Trophoblast cell (in vitro differentiated cells and primary cell): ENCODE data around the gene TNS4.
A peak's percentile ranks its signal among the peaks of the same experiment; 100 is the strongest.

Source experiments
- DNase-seq, 2 donors: peaks; one replicate each; pipeline ENCODE4 v3.0.0-alpha.2; 2016
- H2AFZ ChIP-seq: 2 replicates; pipeline ENCODE4 v1.6.1; 2013; ENCODE audit warnings: low read length, moderate library complexity, mild to moderate bottlenecking; ENCODE audit not compliant: insufficient read depth, poor library complexity
- H2AK5ac ChIP-seq: 2 replicates; pipeline ENCODE4 v1.6.1; 2013; ENCODE audit warnings: mild to moderate bottlenecking, low read length
- H2BK120ac ChIP-seq: 2 replicates; pipeline ENCODE4 v1.6.1; 2013; ENCODE audit warnings: low read length, mild to moderate bottlenecking, moderate library complexity; ENCODE audit not compliant: insufficient read depth, poor library complexity
- H2BK12ac ChIP-seq: 2 replicates; pipeline ENCODE4 v1.6.1; 2013; ENCODE audit warnings: mild to moderate bottlenecking, low read length, moderate library complexity
- H2BK5ac ChIP-seq: 2 replicates; pipeline ENCODE4 v1.6.1; 2013; ENCODE audit warnings: low read length, low read depth, moderate library complexity, mild to moderate bottlenecking; ENCODE audit not compliant: poor library complexity
- H3K14ac ChIP-seq: 2 replicates; pipeline ENCODE4 v1.6.1; 2013; ENCODE audit warnings: mild to moderate bottlenecking, low read length
- H3K18ac ChIP-seq: 2 replicates; pipeline ENCODE4 v1.6.1; 2013; ENCODE audit warnings: mild to moderate bottlenecking, low read length
- H3K23ac ChIP-seq: 2 replicates; pipeline ENCODE4 v1.6.1; 2013; ENCODE audit warnings: low read length
- H3K27ac ChIP-seq: 2 replicates; pipeline ENCODE4 v1.5.1; 2013; ENCODE audit warnings: low read depth, mild to moderate bottlenecking, inconsistent platforms, low read length, moderate library complexity
- H3K27me3 ChIP-seq: 2 replicates; pipeline ENCODE4 v1.6.1; 2013; ENCODE audit warnings: inconsistent platforms, mild to moderate bottlenecking, low read length, moderate library complexity; ENCODE audit not compliant: insufficient read depth
- H3K36me3 ChIP-seq, 2 experiments: 1 replicate in 1 of 2; 2 replicates in 1 of 2; pipeline ENCODE4 v1.6.1; 2013; ENCODE audit warnings: low read length in 2 of 2, mild to moderate bottlenecking in 2 of 2, moderate library complexity in 1 of 2; ENCODE audit not compliant: insufficient read depth in 2 of 2, control insufficient read depth in 1 of 2
- H3K4ac ChIP-seq: 2 replicates; pipeline ENCODE4 v1.6.1; 2013; ENCODE audit warnings: low read depth, mild to moderate bottlenecking, low read length, moderate library complexity
- H3K4me1 ChIP-seq, 2 experiments: 1 replicate in 1 of 2; 2 replicates in 1 of 2; pipeline ENCODE4 v1.6.1; 2013; ENCODE audit warnings: low read length in 2 of 2, mild to moderate bottlenecking in 2 of 2, moderate library complexity in 1 of 2; ENCODE audit not compliant: insufficient read depth in 2 of 2, control insufficient read depth in 1 of 2
- H3K4me2 ChIP-seq: 2 replicates; pipeline ENCODE4 v1.6.1; 2013; ENCODE audit warnings: inconsistent platforms, mild to moderate bottlenecking, low read length, moderate library complexity
- H3K4me3 ChIP-seq: 2 replicates; pipeline ENCODE4 v1.5.1; 2013; ENCODE audit warnings: mild to moderate bottlenecking, low read depth, low read length, inconsistent platforms
- H3K79me1 ChIP-seq: one replicate; pipeline ENCODE4 v1.6.1; 2013; ENCODE audit warnings: low read length
- H3K79me2 ChIP-seq: 2 replicates; pipeline ENCODE4 v1.6.1; 2013; ENCODE audit warnings: low read length, mild to moderate bottlenecking; ENCODE audit not compliant: control insufficient read depth, insufficient read depth, poor library complexity
- H3K9ac ChIP-seq: 2 replicates; pipeline ENCODE4 v1.6.1; 2013; ENCODE audit warnings: mild to moderate bottlenecking, low read length
- H3K9me3 ChIP-seq: 2 replicates; pipeline ENCODE4 v1.6.1; 2013; ENCODE audit warnings: low read depth, mild to moderate bottlenecking, control low read depth, inconsistent platforms, low read length; ENCODE audit not compliant: insufficient read depth
- H4K12ac ChIP-seq: 2 replicates; pipeline ENCODE4 v1.6.1; 2013; ENCODE audit warnings: low read depth, mild to moderate bottlenecking, low read length, moderate library complexity
- H4K8ac ChIP-seq: 2 replicates; pipeline ENCODE4 v1.6.1; 2013; ENCODE audit warnings: low read depth, mild to moderate bottlenecking, low read length, moderate library complexity
- H4K91ac ChIP-seq: one replicate; pipeline ENCODE4 v1.6.1; 2013; ENCODE audit warnings: low read depth, mild to moderate bottlenecking, low read length, moderate library complexity
- WGBS: extraction: QIAGEN DNeasy Blood & Tissue Kit; methylation state at CpG from one replicate; pipeline ENCODE4 v1.1.7; 2013; ENCODE audit warnings: missing lambda C conversion rate; ENCODE audit not compliant: insufficient read length, insufficient coverage; ENCODE audit errors: extremely low coverage; 5-methylcytosine and 5-hydroxymethylcytosine counted together

The TNS4 gene

GRCh38 chr17:40451420-40451819, 50.0 kb downstream of the TNS4 start:
- H2BK12ac ChIP-seq = no peak overlapping the region
- H3K9me3 ChIP-seq = peaks cover 4% of the 10 kb centered on the region
- no peak overlapping the region for H2AFZ ChIP-seq
- H3K79me2 ChIP-seq = no peaks in the 10 kb centered on the region
- no peak overlapping the region for H3K4me2 ChIP-seq
- no peak overlapping the region for H3K4me3 ChIP-seq
- H3K27ac ChIP-seq = no peak overlapping the region
- no peak overlapping the region for H2AK5ac ChIP-seq
- peaks cover 18 to 19% of the 10 kb centered on the region in 2 experiments for H3K36me3 ChIP-seq
- H3K14ac ChIP-seq = no peak overlapping the region
- H4K12ac ChIP-seq = no peak overlapping the region
- no peak overlapping the region for H4K8ac ChIP-seq
- H3K23ac ChIP-seq = no peak overlapping the region
- no CpG with 5 or more reads among the region's 6 CpGs for WGBS
- H4K91ac ChIP-seq = no peak overlapping the region
- H3K9ac ChIP-seq = no peak overlapping the region
- DNase-seq = no peak
- H2BK120ac ChIP-seq = no peak overlapping the region
- H3K79me1 ChIP-seq = no peaks in the 10 kb centered on the region
- H3K4me1 ChIP-seq = no peaks in the 10 kb centered on the region
- no peak overlapping the region for H2BK5ac ChIP-seq
- no peak overlapping the region for H3K4ac ChIP-seq
- no peak overlapping the region for H3K18ac ChIP-seq
- no peaks in the 10 kb centered on the region for H3K27me3 ChIP-seq

DNA sequence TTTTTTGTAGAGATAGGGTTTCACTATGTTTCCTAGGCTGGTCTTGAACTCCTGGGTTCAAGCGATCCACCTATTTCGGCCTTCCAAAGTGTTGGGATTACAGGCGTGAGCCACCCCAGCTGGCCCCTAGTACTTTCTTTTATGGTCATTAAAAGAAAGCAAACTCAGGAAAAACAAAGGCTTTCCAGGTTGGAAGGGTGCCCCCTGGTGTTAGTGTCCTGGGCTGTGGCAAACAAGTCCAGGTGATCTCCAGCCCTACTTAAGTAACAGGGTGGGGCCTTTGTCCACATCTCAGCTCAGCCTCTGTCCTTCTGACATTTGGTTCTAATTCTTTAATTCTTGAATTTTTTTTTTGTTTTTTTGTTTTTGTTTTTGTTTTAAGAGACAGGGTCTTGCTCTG, 51.2 kb downstream of the TNS4 start:
- H3K23ac ChIP-seq = no peak overlapping the region
- no peaks in the 10 kb centered on the region for H3K79me1 ChIP-seq
- H4K12ac ChIP-seq = no peak overlapping the region
- H3K14ac ChIP-seq = no peak overlapping the region
- H4K8ac ChIP-seq = no peak overlapping the region
- H3K18ac ChIP-seq = no peak overlapping the region
- no peak overlapping the region for H3K27ac ChIP-seq
- H3K79me2 ChIP-seq = no peaks in the 10 kb centered on the region
- H3K4me3 ChIP-seq = no peak overlapping the region
- no peak overlapping the region for H3K4me2 ChIP-seq
- peaks cover 2% of the 10 kb centered on the region for H3K9me3 ChIP-seq
- H2AFZ ChIP-seq = no peak overlapping the region
- no peaks in the 10 kb centered on the region for H3K27me3 ChIP-seq
- no peak overlapping the region for H3K9ac ChIP-seq
- peak; percentile 56 to 74 for DNase-seq
- H4K91ac ChIP-seq = no peak overlapping the region
- no peak overlapping the region for H2BK12ac ChIP-seq
- peaks cover 0 to 6% of the 10 kb centered on the region in 2 experiments for H3K4me1 ChIP-seq
- no CpG with 5 or more reads among the region's 3 CpGs for WGBS
- H3K4ac ChIP-seq = no peak overlapping the region
- peaks cover 14 to 16% of the 10 kb centered on the region in 2 experiments for H3K36me3 ChIP-seq
- H2BK120ac ChIP-seq = no peak overlapping the region
- no peak overlapping the region for H2BK5ac ChIP-seq
- no peak overlapping the region for H2AK5ac ChIP-seq

GRCh38 chr17:40448639-40449261, 52.7 kb downstream of the TNS4 start:
- Histone ChIP-seq H3K4me2 (no peak overlapping the region), H3K18ac (no peak overlapping the region), H2AK5ac (no peak overlapping the region), H3K27ac (no peak overlapping the region), H3K23ac (no peak overlapping the region), H4K8ac (no peak overlapping the region), H3K9me3 (peaks cover 2% of the 10 kb centered on the region), H3K14ac (no peak overlapping the region), H2BK12ac (no peak overlapping the region), H4K91ac (no peak overlapping the region), H3K4me1 (peaks cover 5 to 11% of the 10 kb centered on the region in 2 experiments), H3K4ac (no peak overlapping the region), H3K27me3 (no peaks in the 10 kb centered on the region), H2BK120ac (no peak overlapping the region), H3K79me1 (no peaks in the 10 kb centered on the region), H3K79me2 (peaks cover under 1% of the 10 kb centered on the region), H3K4me3 (no peak overlapping the region), H3K9ac (no peak overlapping the region), H4K12ac (no peak overlapping the region), H2BK5ac (no peak overlapping the region), H2AFZ (no peak overlapping the region), H3K36me3 (peaks cover 5 to 6% of the 10 kb centered on the region in 2 experiments)
- WGBS = no CpG with 5 or more reads among the region's 7 CpGs
- DNase-seq = no peak

- H3K79me2 ChIP-seq = peaks cover 5% of the 10 kb centered on the region
- no peak overlapping the region for H4K8ac ChIP-seq
- no CpG with 5 or more reads among the region's 8 CpGs for WGBS
- H2BK12ac ChIP-seq = no peak overlapping the region
- no peak overlapping the region for H2AK5ac ChIP-seq
- H3K18ac ChIP-seq = no peak overlapping the region
- H4K91ac ChIP-seq = no peak overlapping the region
- H2AFZ ChIP-seq = no peak overlapping the region
- DNase-seq = no peak
- no peak overlapping the region for H3K4me3 ChIP-seq
- H3K79me1 ChIP-seq = peaks cover 4% of the 10 kb centered on the region
- H3K4me2 ChIP-seq = no peak overlapping the region
- H4K12ac ChIP-seq = no peak overlapping the region
- peaks cover 8 to 14% of the 10 kb centered on the region in 2 experiments for H3K4me1 ChIP-seq
- H3K27ac ChIP-seq = no peak overlapping the region
- H3K14ac ChIP-seq = no peak overlapping the region
- H2BK5ac ChIP-seq = no peak overlapping the region
- no peak overlapping the region for H3K23ac ChIP-seq
- peaks cover 4 to 5% of the 10 kb centered on the region in 2 experiments for H3K36me3 ChIP-seq
- H3K9me3 ChIP-seq = peaks cover 2% of the 10 kb centered on the region
- H3K4ac ChIP-seq = no peak overlapping the region
- H2BK120ac ChIP-seq = no peak overlapping the region
- H3K9ac ChIP-seq = no peak overlapping the region
- no peaks in the 10 kb centered on the region for H3K27me3 ChIP-seq
These were observed 53.2 kb downstream of the TNS4 start for GRCh38 chr17:40448213-40448638.
